Subcutaneous abdominal adipose tissue (tissue), 5 donors: ENCODE data around the gene WWOX.

Experiments
- H3K27ac ChIP-seq: one replicate; pipeline ENCODE4 v1.7.0; 2013; ENCODE audit warnings: low read depth, mild to moderate bottlenecking, inconsistent platforms, low read length, moderate library complexity
- H3K27me3 ChIP-seq, 5 donors: one replicate each; pipeline ENCODE4 v1.7.0; 2013; ENCODE audit warnings: low read length in 5 of 5, inconsistent platforms in 1 of 5; ENCODE audit not compliant: control insufficient read depth in 5 of 5, insufficient read depth in 4 of 5
- H3K36me3 ChIP-seq, 5 donors: one replicate each; pipeline ENCODE4 v1.7.0; 2013; ENCODE audit warnings: low read length in 5 of 5; ENCODE audit not compliant: control insufficient read depth in 5 of 5, insufficient read depth in 5 of 5
- H3K4me1 ChIP-seq, 5 donors: one replicate each; pipeline ENCODE4 v1.7.0; 2013; ENCODE audit warnings: low read length in 5 of 5, mild to moderate bottlenecking in 3 of 5, moderate library complexity in 1 of 5; ENCODE audit not compliant: control insufficient read depth in 5 of 5, insufficient read depth in 5 of 5
- H3K4me3 ChIP-seq, 5 donors: one replicate each; pipeline ENCODE4 v1.7.0; 2013; ENCODE audit warnings: low read length in 5 of 5, low read depth in 1 of 5
- H3K9ac ChIP-seq, 5 donors: one replicate each; pipeline ENCODE4 v1.7.0; 2013; ENCODE audit warnings: low read length in 5 of 5, mild to moderate bottlenecking in 4 of 5, moderate library complexity in 3 of 5
- H3K9me3 ChIP-seq, 5 donors: one replicate each; pipeline ENCODE4 v1.7.0; 2013; ENCODE audit warnings: low read length in 5 of 5; ENCODE audit not compliant: control insufficient read depth in 5 of 5
- donor health status: healthy.
- donor health status: healthy.
- donor health status: healthy.
- donor health status: healthy.
- donor health status: healthy.

The WWOX gene

DNA sequence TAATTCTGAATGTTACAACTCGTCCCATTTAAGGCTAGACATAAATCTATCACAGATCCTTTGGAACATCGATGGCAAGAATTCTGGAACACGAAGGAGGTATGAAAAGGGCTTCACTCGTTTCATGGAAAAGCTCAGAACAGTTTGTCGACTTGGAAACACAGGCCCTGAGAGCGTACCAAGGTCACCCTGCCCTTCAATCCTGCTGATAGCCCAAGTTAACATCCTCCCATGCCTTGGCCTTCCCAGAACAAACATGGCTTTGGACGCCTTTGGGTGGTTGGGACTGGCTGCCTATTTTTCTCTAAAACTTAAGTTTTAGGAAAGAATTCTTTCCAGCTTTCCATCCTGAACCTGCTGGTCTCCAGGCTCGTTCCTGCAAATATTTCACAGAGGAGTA is 1105.0 kb downstream of the WWOX start:
- H3K4me3 ChIP-seq: no peak overlapping the region
- no peaks in the 10 kb centered on the region for H3K36me3 ChIP-seq
- H3K27me3 ChIP-seq: no peaks in the 10 kb centered on the region
- no peak overlapping the region for H3K27ac ChIP-seq
- H3K9me3 ChIP-seq: no peaks in the 10 kb centered on the region
- no peak overlapping the region for H3K9ac ChIP-seq
- H3K4me1 ChIP-seq: peaks cover 0 to 5% (median 0%) of the 10 kb centered on the region in 5 donors

DNA sequence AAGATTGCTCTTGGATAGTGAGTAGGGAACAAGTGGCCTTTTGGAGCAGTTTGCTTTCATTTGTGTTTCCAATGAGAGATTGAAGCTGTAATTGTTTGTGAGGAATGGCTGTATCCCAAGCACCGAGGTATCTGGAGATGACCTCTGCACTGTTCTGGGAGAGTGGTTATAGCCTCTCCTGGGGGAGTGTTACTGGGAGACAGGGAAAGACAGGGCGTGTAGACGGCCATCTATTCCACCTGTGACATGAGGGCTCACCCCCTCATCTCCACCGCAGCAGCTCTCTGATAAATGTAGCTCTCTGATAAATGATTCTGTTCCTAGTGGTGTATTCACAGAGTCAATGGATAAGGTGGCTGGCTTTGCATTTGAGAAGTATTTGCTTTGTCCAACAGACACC is 1107.4 kb downstream of the WWOX start:
- Histone ChIP-seq H3K4me1 (no peaks in the 10 kb centered on the region), H3K27me3 (no peaks in the 10 kb centered on the region), H3K36me3 (no peaks in the 10 kb centered on the region), H3K9me3 (no peaks in the 10 kb centered on the region), H3K27ac (no peak overlapping the region), H3K4me3 (no peak overlapping the region), H3K9ac (no peak overlapping the region)

DNA sequence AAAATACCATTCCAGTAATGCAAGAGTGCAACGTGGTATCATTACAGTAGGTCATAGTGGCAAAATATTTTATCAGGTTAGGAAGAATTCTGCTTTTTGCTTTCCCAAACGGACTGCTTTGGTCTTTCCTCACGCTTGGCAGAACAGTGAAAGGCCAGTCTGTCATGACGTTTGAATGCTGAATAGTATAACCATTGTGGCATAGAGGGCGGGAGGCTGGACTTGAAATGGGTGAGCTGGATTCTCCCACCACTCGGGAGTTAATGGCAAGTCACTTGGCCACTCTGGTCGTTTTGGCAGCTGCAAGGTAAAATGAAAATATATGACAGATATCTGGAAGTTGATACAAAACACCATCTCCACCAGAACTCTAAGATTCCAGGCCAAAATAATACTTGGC is 1109.9 kb downstream of the WWOX start:
- no peak overlapping the region for H3K4me3 ChIP-seq
- peaks cover 0 to 2% (median 0%) of the 10 kb centered on the region in 5 donors for H3K9me3 ChIP-seq
- H3K4me1 ChIP-seq: no peaks in the 10 kb centered on the region
- no peak overlapping the region for H3K27ac ChIP-seq
- no peaks in the 10 kb centered on the region for H3K36me3 ChIP-seq
- no peak overlapping the region for H3K9ac ChIP-seq
- H3K27me3 ChIP-seq: no peaks in the 10 kb centered on the region

DNA sequence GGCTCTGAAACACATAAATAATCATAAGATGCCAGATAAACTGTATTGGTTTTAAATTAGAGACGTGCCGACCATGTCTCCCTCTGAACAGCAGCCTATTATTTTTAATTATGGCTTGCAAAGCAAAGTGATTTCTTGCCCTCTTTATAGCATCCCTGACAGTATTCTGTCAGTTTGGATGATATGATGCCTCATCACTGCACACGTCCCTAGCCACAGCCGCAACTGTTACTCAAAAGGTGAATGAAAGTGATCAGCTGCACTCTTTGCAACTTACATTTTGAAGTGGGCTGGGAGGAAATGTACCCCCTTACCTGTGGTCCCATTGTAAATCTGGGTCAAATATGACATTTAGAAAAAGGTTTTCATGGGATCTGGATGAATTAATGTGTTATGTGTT is 1111.2 kb downstream of the WWOX start:
- Histone ChIP-seq H3K9me3 (peaks cover 0 to 2% (median 0%) of the 10 kb centered on the region in 5 donors), H3K27ac (no peak overlapping the region), H3K27me3 (no peaks in the 10 kb centered on the region), H3K36me3 (no peaks in the 10 kb centered on the region), H3K4me1 (no peaks in the 10 kb centered on the region), H3K9ac (no peak overlapping the region), H3K4me3 (no peak overlapping the region)

DNA sequence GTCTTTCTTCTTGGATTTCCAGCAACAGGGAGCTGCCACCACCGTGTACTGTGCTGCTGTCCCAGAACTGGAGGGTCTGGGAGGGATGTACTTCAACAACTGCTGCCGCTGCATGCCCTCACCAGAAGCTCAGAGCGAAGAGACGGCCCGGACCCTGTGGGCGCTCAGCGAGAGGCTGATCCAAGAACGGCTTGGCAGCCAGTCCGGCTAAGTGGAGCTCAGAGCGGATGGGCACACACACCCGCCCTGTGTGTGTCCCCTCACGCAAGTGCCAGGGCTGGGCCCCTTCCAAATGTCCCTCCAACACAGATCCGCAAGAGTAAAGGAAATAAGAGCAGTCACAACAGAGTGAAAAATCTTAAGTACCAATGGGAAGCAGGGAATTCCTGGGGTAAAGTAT is 1112.1 kb downstream of the WWOX start:
- Histone ChIP-seq H3K4me1 (no peaks in the 10 kb centered on the region), H3K9ac (no peak overlapping the region), H3K27me3 (no peaks in the 10 kb centered on the region), H3K36me3 (no peaks in the 10 kb centered on the region), H3K27ac (no peak overlapping the region), H3K4me3 (no peak overlapping the region), H3K9me3 (peaks cover 0 to 2% (median 0%) of the 10 kb centered on the region in 5 donors)

DNA sequence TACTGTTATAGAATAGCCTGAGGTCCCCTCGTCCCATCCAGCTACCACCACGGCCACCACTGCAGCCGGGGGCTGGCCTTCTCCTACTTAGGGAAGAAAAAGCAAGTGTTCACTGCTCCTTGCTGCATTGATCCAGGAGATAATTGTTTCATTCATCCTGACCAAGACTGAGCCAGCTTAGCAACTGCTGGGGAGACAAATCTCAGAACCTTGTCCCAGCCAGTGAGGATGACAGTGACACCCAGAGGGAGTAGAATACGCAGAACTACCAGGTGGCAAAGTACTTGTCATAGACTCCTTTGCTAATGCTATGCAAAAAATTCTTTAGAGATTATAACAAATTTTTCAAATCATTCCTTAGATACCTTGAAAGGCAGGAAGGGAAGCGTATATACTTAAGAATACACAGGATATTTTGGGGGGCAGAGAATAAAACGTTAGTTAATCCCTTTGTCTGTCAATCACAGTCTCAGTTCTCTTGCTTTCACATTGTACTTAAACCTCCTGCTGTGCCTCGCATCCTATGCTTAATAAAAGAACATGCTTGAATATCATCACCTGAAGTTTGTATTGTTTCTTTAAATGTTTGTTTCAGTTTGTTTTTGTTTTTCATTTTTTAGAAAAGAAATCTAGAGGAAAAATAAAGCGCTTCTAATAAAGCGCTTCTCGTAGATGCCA is 1112.8 kb downstream of the WWOX start:
- H3K36me3 ChIP-seq: no peaks in the 10 kb centered on the region
- no peak overlapping the region for H3K4me3 ChIP-seq
- H3K27me3 ChIP-seq: no peaks in the 10 kb centered on the region
- no peak overlapping the region for H3K9ac ChIP-seq
- H3K4me1 ChIP-seq: no peaks in the 10 kb centered on the region
- H3K9me3 ChIP-seq: peaks cover 0 to 2% (median 0%) of the 10 kb centered on the region in 5 donors
- no peak overlapping the region for H3K27ac ChIP-seq

DNA sequence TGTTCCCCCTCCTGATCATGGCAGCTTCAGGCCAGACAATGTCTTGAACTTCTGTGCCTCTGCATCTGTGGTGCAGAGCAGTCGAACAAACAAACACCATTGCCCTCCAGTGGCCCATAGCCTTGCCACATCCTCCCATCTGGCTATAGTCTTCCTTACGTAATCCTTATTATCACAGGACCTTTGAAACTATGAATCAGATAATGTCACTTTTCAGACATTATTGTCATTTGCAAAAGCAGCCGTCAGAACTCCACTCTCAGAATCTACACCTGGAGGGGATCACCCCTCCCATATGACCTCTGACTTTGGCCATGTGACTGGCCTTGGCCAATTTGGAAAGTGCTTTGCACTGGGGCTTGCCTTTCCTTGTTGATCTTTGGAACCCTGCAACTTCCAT is 1113.8 kb downstream of the WWOX start:
- Histone ChIP-seq H3K4me1 (no peaks in the 10 kb centered on the region), H3K36me3 (no peaks in the 10 kb centered on the region), H3K9ac (no peak overlapping the region), H3K27ac (no peak overlapping the region), H3K9me3 (peaks cover 0 to 2% (median 0%) of the 10 kb centered on the region in 5 donors), H3K27me3 (no peaks in the 10 kb centered on the region), H3K4me3 (no peak overlapping the region)

DNA sequence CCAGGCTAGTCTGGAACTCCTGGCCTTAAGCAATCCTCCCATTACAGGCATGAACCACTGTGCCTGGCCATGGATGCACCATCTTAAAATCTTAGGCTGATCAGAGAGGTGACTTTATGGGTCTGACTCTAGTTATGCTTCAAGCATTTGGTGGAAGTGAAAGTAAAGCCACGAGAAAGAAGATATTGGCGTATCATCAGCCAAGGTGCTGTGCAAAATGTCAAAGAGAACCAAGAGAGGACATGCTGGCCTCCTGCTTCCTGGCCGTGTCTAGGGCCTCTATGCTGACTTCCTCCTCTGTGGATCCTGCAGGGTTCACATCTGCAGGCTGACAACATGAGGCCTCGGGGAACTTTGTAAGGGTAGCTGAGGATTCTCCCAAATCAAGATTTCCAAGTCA is 1115.8 kb downstream of the WWOX start:
- Histone ChIP-seq H3K4me1 (no peaks in the 10 kb centered on the region), H3K9ac (no peak overlapping the region), H3K36me3 (no peaks in the 10 kb centered on the region)

DNA sequence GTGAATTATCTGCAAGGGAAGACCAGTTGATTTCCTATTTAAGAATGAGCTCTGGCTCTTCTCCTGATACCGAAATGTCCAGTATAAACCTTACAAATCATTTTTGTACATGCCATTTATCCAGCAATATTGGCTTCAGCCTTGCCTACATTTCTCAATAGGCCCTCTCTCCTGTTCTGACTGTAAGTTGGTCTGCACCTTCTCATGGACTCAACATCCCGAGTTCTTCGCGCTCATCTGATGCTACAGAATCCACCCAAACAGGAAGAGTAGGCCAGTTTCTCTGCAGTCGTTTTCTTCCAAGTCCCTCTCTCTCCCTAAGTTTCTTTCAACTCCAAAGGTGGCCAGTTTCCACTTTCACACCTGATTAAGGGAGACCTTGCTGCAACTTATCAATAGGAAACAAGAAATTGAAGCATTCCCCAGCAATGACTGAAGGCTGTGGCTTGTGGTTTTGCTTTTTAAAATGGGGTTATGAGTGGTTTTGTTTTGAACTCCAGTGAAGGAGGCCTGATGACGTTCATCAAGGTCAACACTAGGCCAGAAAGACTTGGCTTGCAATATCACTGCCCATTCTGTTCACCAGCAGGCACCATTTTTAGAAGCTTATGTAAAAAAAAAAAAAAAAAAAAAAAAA is 1118.0 kb downstream of the WWOX start:
- Histone ChIP-seq H3K9ac (no peak overlapping the region), H3K4me1 (no peaks in the 10 kb centered on the region), H3K9me3 (peaks cover 0 to 2% (median 0%) of the 10 kb centered on the region in 5 donors), H3K27ac (no peak overlapping the region), H3K4me3 (no peak overlapping the region), H3K27me3 (no peaks in the 10 kb centered on the region), H3K36me3 (no peaks in the 10 kb centered on the region)

More for the DNA sequence above, 1115.8 kb downstream of the WWOX start:
- Histone ChIP-seq H3K27me3 (no peaks in the 10 kb centered on the region), H3K4me3 (no peak overlapping the region), H3K27ac (no peak overlapping the region), H3K9me3 (peaks cover 0 to 2% (median 0%) of the 10 kb centered on the region in 5 donors)

DNA sequence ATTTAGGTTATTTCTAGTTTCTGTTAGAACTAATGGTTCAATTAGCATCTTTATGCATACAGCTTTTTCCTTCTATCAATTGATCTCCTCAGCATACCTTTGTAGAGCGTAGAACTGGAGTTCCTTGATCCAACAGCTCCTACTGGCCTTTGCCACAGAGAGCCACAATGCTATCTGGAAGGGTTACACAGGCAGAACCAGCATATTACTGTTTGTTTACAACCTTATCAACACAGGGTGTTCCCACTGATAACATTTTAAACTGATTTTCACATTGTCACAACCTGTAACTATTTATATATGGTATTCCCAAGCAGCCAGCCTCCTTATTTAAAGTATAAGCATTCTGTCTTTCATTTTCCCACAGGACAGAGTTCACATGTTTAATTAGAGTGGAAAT is 1118.9 kb downstream of the WWOX start:
- Histone ChIP-seq H3K27me3 (no peaks in the 10 kb centered on the region), H3K27ac (no peak overlapping the region), H3K36me3 (no peaks in the 10 kb centered on the region)

More for the DNA sequence above, 1118.9 kb downstream of the WWOX start:
- no peaks in the 10 kb centered on the region for H3K4me1 ChIP-seq
- H3K9me3 ChIP-seq: peaks cover 0 to 2% (median 0%) of the 10 kb centered on the region in 5 donors
- H3K4me3 ChIP-seq: no peak overlapping the region
- no peak overlapping the region for H3K9ac ChIP-seq
